Measurements from ENCODE around the gene ABTB1.

The ABTB1 gene

DNA sequence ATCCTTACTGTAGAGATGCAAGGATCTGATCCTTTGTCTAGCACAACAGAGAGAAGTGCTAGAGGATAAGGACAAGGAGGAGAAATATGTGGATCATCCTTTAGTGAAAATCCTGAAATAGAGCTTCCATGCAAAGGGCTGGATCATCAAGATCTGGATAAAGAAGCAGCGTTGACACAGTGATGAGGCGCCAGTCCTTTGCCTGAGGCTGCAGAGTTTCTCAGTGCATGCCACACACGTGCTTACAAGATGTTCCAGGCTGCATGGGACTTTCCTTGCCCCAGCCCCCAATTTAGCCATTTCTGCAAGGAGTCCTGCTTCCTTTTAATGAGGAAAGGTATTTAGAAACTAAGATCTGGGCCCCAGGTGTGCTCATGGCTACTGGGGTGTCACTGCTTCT, 7.2 kb upstream of the ABTB1 start:
- no peaks in the 10 kb centered on the region for H3K4me1 ChIP-seq (ENCODE audit: insufficient read depth, low read length, severe bottlenecking)
- H3K9me2 ChIP-seq (ENCODE audit: low read depth, low read length): no peaks in the 10 kb centered on the region
- H3K79me2 ChIP-seq (ENCODE audit: insufficient read depth, low read length): no peaks in the 10 kb centered on the region
- no peaks in the 10 kb centered on the region for H3K9me3 ChIP-seq (ENCODE audit: low read length)
- TF ChIP-seq, protein P1, sequence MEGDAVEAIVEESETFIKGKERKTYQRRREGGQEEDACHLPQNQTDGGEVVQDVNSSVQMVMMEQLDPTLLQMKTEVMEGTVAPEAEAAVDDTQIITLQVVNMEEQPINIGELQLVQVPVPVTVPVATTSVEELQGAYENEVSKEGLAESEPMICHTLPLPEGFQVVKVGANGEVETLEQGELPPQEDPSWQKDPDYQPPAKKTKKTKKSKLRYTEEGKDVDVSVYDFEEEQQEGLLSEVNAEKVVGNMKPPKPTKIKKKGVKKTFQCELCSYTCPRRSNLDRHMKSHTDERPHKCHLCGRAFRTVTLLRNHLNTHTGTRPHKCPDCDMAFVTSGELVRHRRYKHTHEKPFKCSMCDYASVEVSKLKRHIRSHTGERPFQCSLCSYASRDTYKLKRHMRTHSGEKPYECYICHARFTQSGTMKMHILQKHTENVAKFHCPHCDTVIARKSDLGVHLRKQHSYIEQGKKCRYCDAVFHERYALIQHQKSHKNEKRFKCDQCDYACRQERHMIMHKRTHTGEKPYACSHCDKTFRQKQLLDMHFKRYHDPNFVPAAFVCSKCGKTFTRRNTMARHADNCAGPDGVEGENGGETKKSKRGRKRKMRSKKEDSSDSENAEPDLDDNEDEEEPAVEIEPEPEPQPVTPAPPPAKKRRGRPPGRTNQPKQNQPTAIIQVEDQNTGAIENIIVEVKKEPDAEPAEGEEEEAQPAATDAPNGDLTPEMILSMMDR (IDR thresholded peaks at IDR 0.05; ENCODE audit: low read length): no peak
- no peak for TF ChIP-seq EZH2 (IDR thresholded peaks at IDR 0.05; ENCODE audit: borderline replicate concordance, low read length)
- H3K4me3 ChIP-seq (ENCODE audit: low read depth, low read length, poor library complexity, severe bottlenecking): no peak overlapping the region
- H3K4me2 ChIP-seq (ENCODE audit: low read length): no peak overlapping the region
- H4K20me1 ChIP-seq (ENCODE audit: insufficient read depth, low read length): no peaks in the 10 kb centered on the region
- no peak overlapping the region for H3K9ac ChIP-seq (ENCODE audit: low read length)
- H3K27ac ChIP-seq (ENCODE audit: low read depth, low read length, poor library complexity, severe bottlenecking): no peak overlapping the region
- no peaks in the 10 kb centered on the region for H3K27me3 ChIP-seq (ENCODE audit: insufficient read depth, low read length)
- no peaks in the 10 kb centered on the region for H3F3A ChIP-seq (ENCODE audit: insufficient read depth, low read length)
- H2AFZ ChIP-seq (ENCODE audit: low read length): no peak overlapping the region
- peaks cover 23% of the 10 kb centered on the region for H3K36me3 ChIP-seq (ENCODE audit: insufficient read depth, low read length)

DNA sequence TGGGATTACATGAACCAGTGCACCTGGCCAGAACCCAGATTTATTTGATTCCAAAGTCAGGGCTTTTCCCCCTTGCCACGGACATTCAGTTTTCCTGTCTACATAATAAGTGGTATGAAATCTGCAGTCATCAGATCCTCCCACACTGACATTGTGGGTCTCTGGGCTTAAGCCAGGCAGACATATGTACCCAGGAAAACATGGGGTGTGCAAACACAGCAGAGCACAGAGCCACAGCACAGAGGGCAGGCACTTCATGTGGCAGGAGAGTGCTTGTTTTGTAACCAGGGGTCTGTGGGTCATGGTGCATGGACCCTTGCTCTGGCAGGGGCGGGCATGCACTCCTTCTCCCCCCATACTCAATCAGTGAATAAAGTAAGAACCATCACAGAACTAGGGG, 6.1 kb upstream of the ABTB1 start:
- H3K9ac ChIP-seq (ENCODE audit: low read length): no peak overlapping the region
- no peaks in the 10 kb centered on the region for H4K20me1 ChIP-seq (ENCODE audit: insufficient read depth, low read length)
- no peak overlapping the region for H3K4me2 ChIP-seq (ENCODE audit: low read length)
- no peaks in the 10 kb centered on the region for H3F3A ChIP-seq (ENCODE audit: insufficient read depth, low read length)
- H2AFZ ChIP-seq (ENCODE audit: low read length): no peak overlapping the region
- no peak overlapping the region for H3K4me3 ChIP-seq (ENCODE audit: low read depth, low read length, poor library complexity, severe bottlenecking)
- H3K9me3 ChIP-seq (ENCODE audit: low read length): no peaks in the 10 kb centered on the region
- H3K4me1 ChIP-seq (ENCODE audit: insufficient read depth, low read length, severe bottlenecking): peaks cover 3% of the 10 kb centered on the region
- H3K27me3 ChIP-seq (ENCODE audit: insufficient read depth, low read length): no peaks in the 10 kb centered on the region
- H3K79me2 ChIP-seq (ENCODE audit: insufficient read depth, low read length): no peaks in the 10 kb centered on the region
- no peaks in the 10 kb centered on the region for H3K9me2 ChIP-seq (ENCODE audit: low read depth, low read length)
- TF ChIP-seq, protein P1 (IDR thresholded peaks at IDR 0.05; ENCODE audit: low read length): no peak
- no peak for TF ChIP-seq EZH2 (IDR thresholded peaks at IDR 0.05; ENCODE audit: borderline replicate concordance, low read length)
- peaks cover 15% of the 10 kb centered on the region for H3K36me3 ChIP-seq (ENCODE audit: insufficient read depth, low read length)
- no peak overlapping the region for H3K27ac ChIP-seq (ENCODE audit: low read depth, low read length, poor library complexity, severe bottlenecking)

DNA sequence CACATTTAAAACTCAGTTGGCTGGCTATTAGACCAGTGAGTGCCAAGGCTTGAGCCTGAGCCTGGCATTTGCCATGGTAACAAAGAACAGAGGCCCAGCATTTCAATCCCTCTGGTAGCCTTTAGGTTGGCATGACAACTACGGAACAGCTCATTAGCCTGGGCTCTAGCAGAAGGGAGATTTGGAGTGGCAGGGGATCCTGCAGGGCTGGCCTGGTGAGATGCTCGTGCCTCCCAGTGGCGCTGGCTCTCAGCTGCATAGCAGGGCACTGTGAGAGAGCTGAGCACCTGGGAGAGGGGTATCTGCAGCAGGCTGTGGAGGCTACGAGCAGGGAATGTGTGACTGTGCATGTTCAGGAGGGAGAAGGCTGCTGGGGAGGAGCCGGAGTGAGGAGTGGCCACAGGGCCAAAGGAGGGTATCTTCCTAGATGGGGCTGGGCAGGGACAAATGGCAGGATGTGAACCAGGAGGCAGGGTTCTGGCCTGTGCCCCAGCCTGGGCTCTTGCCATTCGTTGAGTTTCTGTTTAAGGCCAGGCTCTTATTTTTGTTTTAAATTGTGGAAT, 5.6 kb upstream of the ABTB1 start:
- H2AFZ ChIP-seq (ENCODE audit: low read length): no peak overlapping the region
- no peak overlapping the region for H3K9ac ChIP-seq (ENCODE audit: low read length)
- no peak overlapping the region for H3K27ac ChIP-seq (ENCODE audit: low read depth, low read length, poor library complexity, severe bottlenecking)
- TF ChIP-seq, protein P1 (IDR thresholded peaks at IDR 0.05; ENCODE audit: low read length): no peak
- TF ChIP-seq EZH2 (IDR thresholded peaks at IDR 0.05; ENCODE audit: borderline replicate concordance, low read length): no peak
- H3K4me3 ChIP-seq (ENCODE audit: low read depth, low read length, poor library complexity, severe bottlenecking): no peak overlapping the region
- H3K36me3 ChIP-seq (ENCODE audit: insufficient read depth, low read length): peaks cover 15% of the 10 kb centered on the region
- peaks cover 8% of the 10 kb centered on the region for H3K4me1 ChIP-seq (ENCODE audit: insufficient read depth, low read length, severe bottlenecking)
- H3F3A ChIP-seq (ENCODE audit: insufficient read depth, low read length): no peaks in the 10 kb centered on the region
- H3K27me3 ChIP-seq (ENCODE audit: insufficient read depth, low read length): no peaks in the 10 kb centered on the region
- H3K79me2 ChIP-seq (ENCODE audit: insufficient read depth, low read length): no peaks in the 10 kb centered on the region
- H4K20me1 ChIP-seq (ENCODE audit: insufficient read depth, low read length): no peaks in the 10 kb centered on the region
- no peaks in the 10 kb centered on the region for H3K9me3 ChIP-seq (ENCODE audit: low read length)
- H3K9me2 ChIP-seq (ENCODE audit: low read depth, low read length): no peaks in the 10 kb centered on the region
- no peak overlapping the region for H3K4me2 ChIP-seq (ENCODE audit: low read length)
